Measurements from ENCODE around the gene HDGF.
"Not testable (repeated sequence)": the region's sequence is repeated elsewhere in the genome, so short reads cannot be mapped to it uniquely, and the experiment has no call there.

HDGF gene

DNA sequence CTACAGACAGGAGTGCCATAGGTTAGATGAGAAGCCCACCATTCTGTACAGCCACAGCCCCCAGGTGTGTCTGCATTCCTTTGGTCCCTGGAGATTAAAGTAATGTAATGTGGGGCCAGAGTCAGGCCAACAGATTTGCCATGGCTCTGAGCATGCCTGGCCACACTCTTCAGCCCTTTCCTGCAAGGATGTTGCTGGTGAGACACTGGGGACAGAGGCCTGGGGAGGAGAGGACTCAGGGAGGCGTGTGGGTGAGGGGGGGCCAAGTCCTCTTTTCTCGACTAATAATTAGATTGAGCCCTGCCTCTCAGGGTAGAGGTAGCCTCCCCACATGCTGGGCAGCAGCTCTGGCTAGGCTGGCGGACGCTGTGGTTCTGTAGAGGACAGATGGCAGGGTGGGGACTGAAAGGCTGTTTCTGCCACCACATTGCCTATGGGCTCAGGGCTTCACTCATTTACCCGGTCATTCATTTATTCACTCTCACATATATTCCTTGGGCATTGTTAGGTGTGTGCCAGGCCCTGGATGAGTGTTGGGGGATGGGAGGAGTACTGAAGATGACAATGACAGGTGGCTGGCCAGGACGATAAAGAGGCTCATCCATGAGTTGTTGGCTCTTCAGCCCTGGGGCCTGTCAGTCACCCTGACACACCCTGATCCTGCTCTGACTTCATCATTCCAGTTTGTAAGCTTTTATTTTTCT lies 8.8 kb upstream of the HDGF start:
- no peak overlapping the region for H3K4me3 ChIP-seq (ENCODE audit: control insufficient read depth, low read depth, low read length)
- no peak for DNase-seq (ENCODE audit: low read depth)
- TF ChIP-seq, protein P1, sequence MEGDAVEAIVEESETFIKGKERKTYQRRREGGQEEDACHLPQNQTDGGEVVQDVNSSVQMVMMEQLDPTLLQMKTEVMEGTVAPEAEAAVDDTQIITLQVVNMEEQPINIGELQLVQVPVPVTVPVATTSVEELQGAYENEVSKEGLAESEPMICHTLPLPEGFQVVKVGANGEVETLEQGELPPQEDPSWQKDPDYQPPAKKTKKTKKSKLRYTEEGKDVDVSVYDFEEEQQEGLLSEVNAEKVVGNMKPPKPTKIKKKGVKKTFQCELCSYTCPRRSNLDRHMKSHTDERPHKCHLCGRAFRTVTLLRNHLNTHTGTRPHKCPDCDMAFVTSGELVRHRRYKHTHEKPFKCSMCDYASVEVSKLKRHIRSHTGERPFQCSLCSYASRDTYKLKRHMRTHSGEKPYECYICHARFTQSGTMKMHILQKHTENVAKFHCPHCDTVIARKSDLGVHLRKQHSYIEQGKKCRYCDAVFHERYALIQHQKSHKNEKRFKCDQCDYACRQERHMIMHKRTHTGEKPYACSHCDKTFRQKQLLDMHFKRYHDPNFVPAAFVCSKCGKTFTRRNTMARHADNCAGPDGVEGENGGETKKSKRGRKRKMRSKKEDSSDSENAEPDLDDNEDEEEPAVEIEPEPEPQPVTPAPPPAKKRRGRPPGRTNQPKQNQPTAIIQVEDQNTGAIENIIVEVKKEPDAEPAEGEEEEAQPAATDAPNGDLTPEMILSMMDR (IDR thresholded peaks at IDR 0.05; ENCODE audit: control insufficient read depth, insufficient read depth, low read depth, low read length, missing control alignments) = no peak

DNA sequence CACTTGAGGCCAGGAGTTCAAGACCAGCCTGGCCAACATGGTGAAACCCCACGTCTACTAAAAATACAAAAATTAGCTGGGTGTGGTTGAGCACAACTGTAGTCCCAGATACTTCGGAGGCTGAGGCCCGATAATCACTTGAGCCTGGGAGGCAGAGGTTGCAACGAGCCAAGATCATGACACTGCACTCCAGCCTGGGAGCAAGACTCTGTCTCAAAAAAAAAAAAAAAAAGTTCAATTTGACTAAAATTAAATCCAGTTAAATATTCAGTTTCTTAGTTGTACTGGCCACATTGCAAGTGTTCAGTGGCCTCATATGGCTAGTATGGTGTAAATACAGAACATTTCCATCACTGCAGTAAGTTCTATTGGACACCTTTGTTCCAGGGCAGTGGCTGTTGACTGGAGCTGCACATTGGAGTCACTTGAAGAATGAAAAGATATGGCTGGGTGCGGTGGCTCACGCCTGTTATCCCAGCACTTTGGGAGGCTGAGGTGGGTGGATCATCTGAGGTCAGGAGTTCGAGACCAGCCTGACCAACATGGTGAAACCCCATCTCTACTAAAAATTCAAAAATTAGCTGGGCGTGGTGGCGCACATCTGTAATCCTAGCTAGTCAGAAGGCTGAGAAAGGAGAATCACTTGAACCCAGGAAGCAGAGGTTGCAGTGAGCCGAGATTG lies 6.2 kb upstream of the HDGF start:
- not testable (repeated sequence) for DNase-seq (ENCODE audit: low read depth); H3K4me3 ChIP-seq (ENCODE audit: control insufficient read depth, low read depth, low read length)

DNA sequence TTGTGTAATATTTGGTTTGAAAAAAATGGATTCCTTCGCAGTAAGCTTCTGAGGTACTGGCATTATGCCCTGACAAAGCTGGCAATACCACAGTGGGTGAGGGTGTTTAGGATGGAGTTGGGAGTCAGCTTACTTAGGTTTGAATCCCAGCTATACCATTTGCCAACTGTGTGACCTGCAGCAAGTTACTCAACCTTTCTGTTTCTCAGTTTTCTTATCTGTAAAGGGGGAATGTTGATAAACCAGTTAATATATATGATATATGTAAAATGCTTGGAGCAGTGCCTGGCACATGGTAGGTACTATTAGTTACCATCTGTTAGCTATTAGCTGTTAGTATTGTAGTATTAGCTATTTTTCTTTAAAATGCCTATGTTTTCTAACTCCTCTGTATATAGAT lies 4.9 kb upstream of the HDGF start:
- no peak overlapping the region for H3K4me3 ChIP-seq (ENCODE audit: control insufficient read depth, low read depth, low read length)
- no peak for DNase-seq (ENCODE audit: low read depth)
- TF ChIP-seq, protein P1 (IDR thresholded peaks at IDR 0.05; ENCODE audit: control insufficient read depth, insufficient read depth, low read depth, low read length, missing control alignments) = no peak

DNA sequence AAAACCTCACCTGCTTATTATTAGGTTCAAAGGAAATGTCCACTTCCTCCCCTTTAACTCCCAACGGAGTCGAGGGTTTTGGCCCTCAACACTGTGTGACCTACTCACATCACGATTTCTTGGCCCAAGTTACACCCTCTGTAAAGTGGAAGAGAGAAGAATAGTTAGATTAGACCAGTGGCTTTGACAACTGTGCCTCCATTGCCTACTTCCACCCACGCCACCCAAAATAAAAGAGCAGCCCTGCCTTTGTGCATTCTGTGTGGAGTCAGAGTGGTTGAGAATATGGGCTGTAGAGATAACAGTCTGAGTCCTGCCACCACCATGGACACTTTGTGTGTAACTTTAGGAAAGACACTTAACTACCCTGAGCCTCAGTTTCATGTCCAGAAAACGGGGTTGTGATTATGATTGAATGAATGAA lies 4.1 kb upstream of the HDGF start:
- H3K4me3 ChIP-seq (ENCODE audit: control insufficient read depth, low read depth, low read length) = no peak overlapping the region
- no peak for DNase-seq (ENCODE audit: low read depth)
- TF ChIP-seq, protein P1 (IDR thresholded peaks at IDR 0.05; ENCODE audit: control insufficient read depth, insufficient read depth, low read depth, low read length, missing control alignments) = no peak

DNA sequence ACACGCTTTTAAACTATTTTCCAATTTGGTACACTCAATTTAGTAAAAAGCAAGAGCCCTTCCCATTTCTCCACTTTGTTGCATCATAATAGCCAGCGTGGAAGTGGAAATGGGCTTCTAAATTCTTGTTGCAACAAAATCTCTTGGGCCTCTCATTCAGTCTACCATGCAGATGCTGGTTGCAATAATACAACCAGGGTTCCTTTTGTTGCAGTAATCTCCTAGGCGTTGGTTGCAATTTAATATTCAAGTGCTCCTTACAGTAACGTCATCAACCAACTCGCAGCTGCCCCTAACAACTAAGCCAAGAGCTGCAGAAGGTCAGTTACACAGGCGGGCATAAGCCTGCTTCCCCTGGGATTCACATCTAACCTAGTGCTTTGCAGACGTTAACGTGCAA lies 2.7 kb upstream of the HDGF start:
- H3K4me3 ChIP-seq (ENCODE audit: control insufficient read depth, low read depth, low read length) = no peak overlapping the region
- TF ChIP-seq, protein P1 (IDR thresholded peaks at IDR 0.05; ENCODE audit: control insufficient read depth, insufficient read depth, low read depth, low read length, missing control alignments) = no peak
- DNase-seq (ENCODE audit: low read depth) = no peak

DNA sequence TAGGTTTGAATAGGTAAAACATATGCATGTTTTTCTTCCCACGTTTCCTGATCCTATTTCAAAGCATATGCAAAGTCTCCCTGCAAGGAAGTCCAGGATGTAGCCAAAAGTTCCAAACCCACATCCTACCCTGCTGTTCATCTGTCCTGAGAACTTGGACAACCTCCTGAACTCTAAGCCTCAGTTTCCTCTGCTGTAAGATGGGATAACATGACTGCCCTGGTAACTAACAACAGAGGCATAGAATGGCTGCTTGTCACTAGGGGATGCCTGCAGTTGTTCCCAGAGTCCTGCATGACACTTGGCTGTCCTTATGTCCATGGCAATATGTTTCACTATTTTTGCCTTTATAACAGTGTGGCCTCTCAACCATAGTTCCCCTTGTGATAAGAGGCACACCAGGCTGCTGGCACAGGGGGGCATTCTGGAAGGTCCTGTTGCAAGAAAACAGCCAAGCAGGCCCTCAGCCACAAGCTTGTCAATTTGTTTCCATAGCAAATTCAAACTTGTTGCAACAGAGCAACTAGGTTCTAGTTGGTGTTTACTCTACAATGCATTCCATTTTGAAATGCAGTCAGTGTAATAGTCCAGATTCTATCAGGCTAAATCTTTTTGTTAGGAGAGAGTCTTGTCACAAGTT lies 1.5 kb upstream of the HDGF start:
- peak overlapping the region; percentile 69 for H3K4me3 ChIP-seq (ENCODE audit: control insufficient read depth, low read depth, low read length)
- TF ChIP-seq, protein P1 (IDR thresholded peaks at IDR 0.05; ENCODE audit: control insufficient read depth, insufficient read depth, low read depth, low read length, missing control alignments) = no peak
- no peak for DNase-seq (ENCODE audit: low read depth)
